HepG2 (cell line): ENCODE data around the gene PSMC2. TPM values are rescaled to one million over a fixed set of nuclear protein-coding genes. Genes with fewer than 3 reads are reported as not detected.
A peak's percentile ranks its signal among the peaks of the same experiment; 100 is the strongest.

Source experiments
- CAMTA2 ChIP-seq: sonication (generic); formaldehyde crosslinking; IDR thresholded peaks from 2 replicates; pipeline ENCODE4 v1.4.0; 2020; ENCODE audit warnings: mild to moderate bottlenecking, missing genetic modification reagents, borderline replicate concordance
- HNF4G ChIP-seq, 2 experiments: sonication (generic) in 1 of 2; formaldehyde crosslinking in 1 of 2; IDR thresholded peaks; 2 replicates each; pipeline versions ENCODE4 v1.4.0 to v1.6.1; 2011 to 2020; ENCODE audit warnings: borderline replicate concordance in 2 of 2, low read depth in 2 of 2, mild to moderate bottlenecking in 2 of 2, low read length in 1 of 2, missing genetic modification reagents in 1 of 2, moderate library complexity in 1 of 2
- MYC ChIP-seq: sonication (generic); formaldehyde crosslinking; IDR thresholded peaks from 2 replicates; pipeline ENCODE4 v1.9.0; 2021; ENCODE audit warnings: missing genetic modification reagents, borderline replicate concordance
- NFRKB ChIP-seq: fragments of 450-650 bp; IDR thresholded peaks from 2 replicates; pipeline ENCODE4 v1.6.1; 2017
- RBFOX2 ChIP-seq: fragments of 200-400 bp; formaldehyde crosslinking; IDR thresholded peaks from 2 replicates; pipeline ENCODE4 v1.6.1; 2017; ENCODE audit warnings: low read depth, mild to moderate bottlenecking, low read length
- SMARCE1 ChIP-seq: fragments of 450-650 bp; IDR thresholded peaks from 2 replicates; pipeline ENCODE4 v1.6.1; 2017; ENCODE audit warnings: borderline replicate concordance
- SNAI1 ChIP-seq: sonication (generic); formaldehyde crosslinking; IDR thresholded peaks from 2 replicates; pipeline ENCODE4 v1.5.0; 2020; ENCODE audit warnings: mild to moderate bottlenecking, missing genetic modification reagents, borderline replicate concordance
- ZBTB20 ChIP-seq: sonication (generic); formaldehyde crosslinking; IDR thresholded peaks from 2 replicates; pipeline ENCODE4 v1.8.1; 2023; ENCODE audit warnings: missing genetic modification reagents, low read depth, mild to moderate bottlenecking, borderline replicate concordance
- ZBTB7A ChIP-seq: sonication (generic); formaldehyde crosslinking; IDR thresholded peaks from 2 replicates; pipeline ENCODE4 v1.8.0; 2022; ENCODE audit warnings: mild to moderate bottlenecking, missing genetic modification reagents
- ZFP90 ChIP-seq: sonication (generic); formaldehyde crosslinking; IDR thresholded peaks from 2 replicates; pipeline ENCODE4 v1.8.0; 2022; ENCODE audit warnings: missing genetic modification reagents, mild to moderate bottlenecking, inconsistent platforms, borderline replicate concordance
- ZNF10 ChIP-seq: sonication (generic); formaldehyde crosslinking; IDR thresholded peaks from 2 replicates; pipeline ENCODE4 v1.4.0; 2020; ENCODE audit warnings: mild to moderate bottlenecking, low read depth, missing genetic modification reagents, borderline replicate concordance
- ZNF205 ChIP-seq: IDR thresholded peaks from 2 replicates; pipeline ENCODE4 v1.6.1; 2018; ENCODE audit warnings: missing biosample characterization, missing genetic modification reagents
- ZNF232 ChIP-seq: sonication (generic); formaldehyde crosslinking; IDR thresholded peaks from 2 replicates; pipeline ENCODE4 v1.4.0; 2020; ENCODE audit warnings: missing genetic modification reagents, borderline replicate concordance
- ZNF367 ChIP-seq: sonication (generic); formaldehyde crosslinking; IDR thresholded peaks from 2 replicates; pipeline ENCODE4 v1.4.0; 2020; ENCODE audit warnings: missing genetic modification reagents, borderline replicate concordance
- ZNF496 ChIP-seq: sonication (generic); formaldehyde crosslinking; IDR thresholded peaks from 2 replicates; pipeline ENCODE4 v1.8.1; 2023; ENCODE audit warnings: mild to moderate bottlenecking, moderate library complexity, missing genetic modification reagents; ENCODE audit not compliant: insufficient replicate concordance
- ZNF501 ChIP-seq: sonication (generic); formaldehyde crosslinking; IDR thresholded peaks from 2 replicates; pipeline ENCODE4 v1.5.1; 2020; ENCODE audit warnings: mild to moderate bottlenecking, moderate library complexity, missing genetic modification reagents
- ZNF607 ChIP-seq: sonication (generic); formaldehyde crosslinking; IDR thresholded peaks from 2 replicates; pipeline ENCODE4 v1.5.1; 2020; ENCODE audit warnings: missing genetic modification reagents, mild to moderate bottlenecking, borderline replicate concordance
- ZNF713 ChIP-seq: sonication (generic); formaldehyde crosslinking; IDR thresholded peaks from 2 replicates; pipeline ENCODE4 v1.4.0; 2020; ENCODE audit warnings: mild to moderate bottlenecking, missing genetic modification reagents
- polyA plus RNA-seq, 8 experiments: library from polyadenylated mRNA; depleted of rRNA in 3 of 8; stranded (reverse) in 7 of 8; unstranded in 1 of 8; fragments of >200 nt; fragmentation: Illumina TruSeq in 4 of 8; extraction: Trizol in 4 of 8; gene quantifications; 2 replicates each; pipeline versions ENCODE4 v1.2.1 to v1.2.3, GENCODE V29; 2011 to 2016; ENCODE audit warnings: low read depth in 4 of 8, missing spikeins in 1 of 8, mixed read lengths in 1 of 8; ENCODE audit not compliant: insufficient read depth in 1 of 8
- total RNA-seq, 5 experiments: library from RNA; depleted of rRNA; stranded (reverse); fragments of >200 nt; fragmentation: Illumina TruSeq; extraction: Trizol; gene quantifications; 2 replicates each; pipeline ENCODE4 v1.2.3, GENCODE V29; 2016; ENCODE audit warnings: low read depth in 1 of 5
- TF ChIP-seq, protein P1 (sequence below): sonication (generic); formaldehyde crosslinking; conservative IDR thresholded peaks from 2 replicates; pipeline ENCODE4 v1.5.0; 2020; ENCODE audit warnings: missing genetic modification reagents
- TF ChIP-seq, protein P2 (sequence below): sonication (generic); formaldehyde crosslinking; IDR thresholded peaks from 2 replicates; pipeline ENCODE4 v1.5.0; 2020; ENCODE audit warnings: mild to moderate bottlenecking, missing genetic modification reagents, moderate library complexity
- TF ChIP-seq, protein P3 (sequence below): sonication (generic); formaldehyde crosslinking; IDR thresholded peaks from 2 replicates; pipeline ENCODE4 v1.4.0; 2020; ENCODE audit warnings: mild to moderate bottlenecking, missing genetic modification reagents, borderline replicate concordance

The PSMC2 gene
- total and polyA plus RNA-seq, 2 of the 13 experiments (the other 11 are each of a cell fraction or from before 2014, with no cell fraction given), result 89.9 to 181 TPM

DNA sequence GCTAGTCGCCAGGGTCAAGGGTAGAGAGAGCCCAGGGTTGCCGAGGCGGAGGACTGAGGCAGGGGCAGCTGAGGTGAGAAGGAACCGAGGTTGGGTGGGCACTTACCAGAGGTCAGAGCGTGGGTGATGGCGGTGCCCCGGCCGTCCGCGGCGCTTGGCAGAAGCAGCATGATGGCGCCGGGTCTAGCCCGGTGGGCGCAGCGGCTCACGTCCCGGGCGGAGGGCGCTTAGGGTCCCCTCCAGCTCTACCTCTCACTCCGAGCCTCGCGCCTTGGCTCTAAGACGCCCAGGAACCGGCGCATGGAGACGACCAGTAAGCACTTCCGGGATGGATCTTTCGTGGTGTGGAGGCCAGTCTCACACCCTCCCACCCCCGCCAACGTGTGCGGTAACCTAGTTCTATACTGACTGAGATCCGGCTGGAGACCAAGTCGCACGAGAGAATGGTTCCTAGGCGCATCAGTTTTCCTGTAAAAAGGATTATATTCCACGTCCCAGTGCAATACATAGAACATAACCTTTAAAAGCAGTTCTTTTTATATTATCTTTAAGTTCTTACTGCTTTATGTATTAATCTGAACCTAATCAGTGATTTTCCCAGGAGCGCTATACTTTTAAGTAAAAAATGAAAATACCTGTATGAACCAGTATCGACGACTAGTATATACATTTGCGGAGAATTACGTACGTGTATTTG, 2.8 kb upstream of the PSMC2 start, which contains the start of gene DNAJC2 (continued):
- TF ChIP-seq, protein P1, sequence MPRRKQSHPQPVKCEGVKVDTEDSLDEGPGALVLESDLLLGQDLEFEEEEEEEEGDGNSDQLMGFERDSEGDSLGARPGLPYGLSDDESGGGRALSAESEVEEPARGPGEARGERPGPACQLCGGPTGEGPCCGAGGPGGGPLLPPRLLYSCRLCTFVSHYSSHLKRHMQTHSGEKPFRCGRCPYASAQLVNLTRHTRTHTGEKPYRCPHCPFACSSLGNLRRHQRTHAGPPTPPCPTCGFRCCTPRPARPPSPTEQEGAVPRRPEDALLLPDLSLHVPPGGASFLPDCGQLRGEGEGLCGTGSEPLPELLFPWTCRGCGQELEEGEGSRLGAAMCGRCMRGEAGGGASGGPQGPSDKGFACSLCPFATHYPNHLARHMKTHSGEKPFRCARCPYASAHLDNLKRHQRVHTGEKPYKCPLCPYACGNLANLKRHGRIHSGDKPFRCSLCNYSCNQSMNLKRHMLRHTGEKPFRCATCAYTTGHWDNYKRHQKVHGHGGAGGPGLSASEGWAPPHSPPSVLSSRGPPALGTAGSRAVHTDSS, result peak; percentile 91; the same call in 1 of the 2 replicates
- TF ChIP-seq ZNF501 (CRISPR knock-in tag), result peak; percentile 90
- peak; percentile 88 for TF ChIP-seq RBFOX2
- no peak for TF ChIP-seq SNAI1 (CRISPR knock-in tag)
- peak; percentile 95 for TF ChIP-seq MYC (CRISPR knock-in tag)
- TF ChIP-seq ZNF232 (CRISPR knock-in tag), result peak; percentile 60; the same call in 1 of the 2 replicates
- no peak for TF ChIP-seq ZNF713 (CRISPR knock-in tag)
- TF ChIP-seq ZNF496, result no peak
- peak; percentile 84; the same call in 1 of the 2 replicates for TF ChIP-seq ZNF607 (CRISPR knock-in tag)
- TF ChIP-seq ZNF205 (CRISPR knock-in tag), result 0 out of 2 replicates have a peak, but pooled peaks have one; percentile 25
- TF ChIP-seq, protein P2, sequence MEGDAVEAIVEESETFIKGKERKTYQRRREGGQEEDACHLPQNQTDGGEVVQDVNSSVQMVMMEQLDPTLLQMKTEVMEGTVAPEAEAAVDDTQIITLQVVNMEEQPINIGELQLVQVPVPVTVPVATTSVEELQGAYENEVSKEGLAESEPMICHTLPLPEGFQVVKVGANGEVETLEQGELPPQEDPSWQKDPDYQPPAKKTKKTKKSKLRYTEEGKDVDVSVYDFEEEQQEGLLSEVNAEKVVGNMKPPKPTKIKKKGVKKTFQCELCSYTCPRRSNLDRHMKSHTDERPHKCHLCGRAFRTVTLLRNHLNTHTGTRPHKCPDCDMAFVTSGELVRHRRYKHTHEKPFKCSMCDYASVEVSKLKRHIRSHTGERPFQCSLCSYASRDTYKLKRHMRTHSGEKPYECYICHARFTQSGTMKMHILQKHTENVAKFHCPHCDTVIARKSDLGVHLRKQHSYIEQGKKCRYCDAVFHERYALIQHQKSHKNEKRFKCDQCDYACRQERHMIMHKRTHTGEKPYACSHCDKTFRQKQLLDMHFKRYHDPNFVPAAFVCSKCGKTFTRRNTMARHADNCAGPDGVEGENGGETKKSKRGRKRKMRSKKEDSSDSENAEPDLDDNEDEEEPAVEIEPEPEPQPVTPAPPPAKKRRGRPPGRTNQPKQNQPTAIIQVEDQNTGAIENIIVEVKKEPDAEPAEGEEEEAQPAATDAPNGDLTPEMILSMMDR (CRISPR knock-in tag), result no peak
- no peak for TF ChIP-seq CAMTA2 (CRISPR knock-in tag)
- TF ChIP-seq NFRKB, result no peak
- TF ChIP-seq ZFP90 (CRISPR knock-in tag), result peak; percentile 77; the same call in 1 of the 2 replicates
- TF ChIP-seq, protein P3, sequence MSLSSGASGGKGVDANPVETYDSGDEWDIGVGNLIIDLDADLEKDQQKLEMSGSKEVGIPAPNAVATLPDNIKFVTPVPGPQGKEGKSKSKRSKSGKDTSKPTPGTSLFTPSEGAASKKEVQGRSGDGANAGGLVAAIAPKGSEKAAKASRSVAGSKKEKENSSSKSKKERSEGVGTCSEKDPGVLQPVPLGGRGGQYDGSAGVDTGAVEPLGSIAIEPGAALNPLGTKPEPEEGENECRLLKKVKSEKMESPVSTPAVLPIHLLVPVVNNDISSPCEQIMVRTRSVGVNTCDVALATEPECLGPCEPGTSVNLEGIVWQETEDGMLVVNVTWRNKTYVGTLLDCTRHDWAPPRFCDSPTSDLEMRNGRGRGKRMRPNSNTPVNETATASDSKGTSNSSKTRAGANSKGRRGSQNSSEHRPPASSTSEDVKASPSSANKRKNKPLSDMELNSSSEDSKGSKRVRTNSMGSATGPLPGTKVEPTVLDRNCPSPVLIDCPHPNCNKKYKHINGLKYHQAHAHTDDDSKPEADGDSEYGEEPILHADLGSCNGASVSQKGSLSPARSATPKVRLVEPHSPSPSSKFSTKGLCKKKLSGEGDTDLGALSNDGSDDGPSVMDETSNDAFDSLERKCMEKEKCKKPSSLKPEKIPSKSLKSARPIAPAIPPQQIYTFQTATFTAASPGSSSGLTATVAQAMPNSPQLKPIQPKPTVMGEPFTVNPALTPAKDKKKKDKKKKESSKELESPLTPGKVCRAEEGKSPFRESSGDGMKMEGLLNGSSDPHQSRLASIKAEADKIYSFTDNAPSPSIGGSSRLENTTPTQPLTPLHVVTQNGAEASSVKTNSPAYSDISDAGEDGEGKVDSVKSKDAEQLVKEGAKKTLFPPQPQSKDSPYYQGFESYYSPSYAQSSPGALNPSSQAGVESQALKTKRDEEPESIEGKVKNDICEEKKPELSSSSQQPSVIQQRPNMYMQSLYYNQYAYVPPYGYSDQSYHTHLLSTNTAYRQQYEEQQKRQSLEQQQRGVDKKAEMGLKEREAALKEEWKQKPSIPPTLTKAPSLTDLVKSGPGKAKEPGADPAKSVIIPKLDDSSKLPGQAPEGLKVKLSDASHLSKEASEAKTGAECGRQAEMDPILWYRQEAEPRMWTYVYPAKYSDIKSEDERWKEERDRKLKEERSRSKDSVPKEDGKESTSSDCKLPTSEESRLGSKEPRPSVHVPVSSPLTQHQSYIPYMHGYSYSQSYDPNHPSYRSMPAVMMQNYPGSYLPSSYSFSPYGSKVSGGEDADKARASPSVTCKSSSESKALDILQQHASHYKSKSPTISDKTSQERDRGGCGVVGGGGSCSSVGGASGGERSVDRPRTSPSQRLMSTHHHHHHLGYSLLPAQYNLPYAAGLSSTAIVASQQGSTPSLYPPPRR (CRISPR knock-in tag), result peak; percentile 73; the same call in 1 of the 2 replicates
- TF ChIP-seq ZBTB20 (CRISPR knock-in tag), result peak; percentile 64
- TF ChIP-seq HNF4G (IDR thresholded peaks at IDR 0.05; ENCODE audit: borderline replicate concordance, low read depth, low read length), result no peak
- peak; percentile 43; the same call in 1 of the 2 replicates for TF ChIP-seq HNF4G (CRISPR knock-in tag; IDR thresholded peaks at IDR 0.05; ENCODE audit: borderline replicate concordance, low read depth)
- TF ChIP-seq ZNF367 (CRISPR knock-in tag), result no peak; the same call in 1 of the 2 replicates
- no peak for TF ChIP-seq SMARCE1
- no peak for TF ChIP-seq ZBTB7A (CRISPR knock-in tag)
- TF ChIP-seq ZNF10 (CRISPR knock-in tag), result no peak
